CD8-positive, alpha-beta memory T cell (primary cell): ENCODE data around the gene DES. TPM values are rescaled to one million over a fixed set of nuclear protein-coding genes. Genes with fewer than 3 reads are reported as not detected.

Experiments
- CTCF ChIA-PET: fragments of 350-600 bp; sonication (Branson Sonifier 250); formaldehyde crosslinking; loops from one replicate; lab custom pipeline; 2021; ENCODE audit warnings: antibody characterized with exemption; lab: Charles Lee
- POLR2A ChIA-PET: fragments of 350-600 bp; sonication (Branson Sonifier 250); formaldehyde crosslinking; loops from one replicate; lab custom pipeline; 2021; ENCODE audit warnings: antibody characterized with exemption; lab: Charles Lee
- DNase-seq, 5 donors: peaks; one replicate each; pipeline versions ENCODE4 v3.0.0 to v3.0.0-alpha.2; 2020 to 2022; ENCODE audit warnings: mixed read lengths in 1 of 5
- H3K27ac ChIP-seq: one replicate; pipeline ENCODE4 v1.7.0; 2013; ENCODE audit warnings: low read depth, mild to moderate bottlenecking, low read length, moderate library complexity
- H3K27me3 ChIP-seq: 2 replicates; pipeline ENCODE4 v1.7.0; 2013; ENCODE audit warnings: low read length, mild to moderate bottlenecking; ENCODE audit not compliant: insufficient read depth, poor library complexity, severe bottlenecking
- H3K36me3 ChIP-seq: 2 replicates; pipeline ENCODE4 v1.7.0; 2013; ENCODE audit warnings: mild to moderate bottlenecking, low read length, moderate library complexity; ENCODE audit not compliant: insufficient read depth
- H3K4me1 ChIP-seq: 2 replicates; pipeline ENCODE4 v1.7.0; 2013; ENCODE audit warnings: mild to moderate bottlenecking, low read length, moderate library complexity; ENCODE audit not compliant: insufficient read depth
- H3K4me3 ChIP-seq: 2 replicates; pipeline ENCODE4 v1.7.0; 2013; ENCODE audit warnings: mild to moderate bottlenecking, low read length
- H3K9me3 ChIP-seq: 2 replicates; pipeline ENCODE4 v1.7.0; 2013; ENCODE audit warnings: mild to moderate bottlenecking, low read length
- H3K27ac Mint-ChIP-seq, 8 donors: one replicate each; pipeline ENCODE4 v1.8.0; 2020 to 2021; ENCODE audit warnings: mixed read lengths in 8 of 8, mild to moderate bottlenecking in 6 of 8, inconsistent platforms in 3 of 8, moderate library complexity in 3 of 8
- H3K27me3 Mint-ChIP-seq, 2 donors: one replicate each; pipeline ENCODE4 v1.8.0; 2020 to 2021; ENCODE audit warnings: mixed read lengths in 2 of 2, mild to moderate bottlenecking in 1 of 2, moderate library complexity in 1 of 2
- H3K36me3 Mint-ChIP-seq, 3 donors: one replicate each; pipeline ENCODE4 v1.8.0; 2020 to 2021; ENCODE audit warnings: mixed read lengths in 3 of 3, inconsistent platforms in 1 of 3, mild to moderate bottlenecking in 1 of 3
- H3K4me1 Mint-ChIP-seq, 3 donors: one replicate each; pipeline ENCODE4 v1.8.0; 2020 to 2021; ENCODE audit warnings: mixed read lengths in 3 of 3, inconsistent platforms in 1 of 3, mild to moderate bottlenecking in 1 of 3
- H3K4me3 Mint-ChIP-seq, 7 donors: one replicate each; pipeline ENCODE4 v1.8.0; 2020 to 2021; ENCODE audit warnings: mixed read lengths in 7 of 7, mild to moderate bottlenecking in 6 of 7, moderate library complexity in 4 of 7, inconsistent platforms in 2 of 7
- H3K9me3 Mint-ChIP-seq, 5 donors: one replicate each; pipeline ENCODE4 v1.8.0; 2020 to 2022; ENCODE audit warnings: mixed read lengths in 5 of 5, mild to moderate bottlenecking in 3 of 5, moderate library complexity in 2 of 5, inconsistent platforms in 1 of 5
- polyA plus RNA-seq: library from polyadenylated mRNA; unstranded; fragments of 300-500 nt; fragmentation: Illumina TruSeq; gene quantifications from one replicate; pipeline ENCODE4 v1.2.3, GENCODE V29; 2021
- total RNA-seq, 2 experiments: library from RNA; stranded (reverse); gene quantifications; one replicate each; pipeline ENCODE4 v1.2.3, GENCODE V29; 2021

Gene DES
- total and polyA plus RNA-seq, 3 experiments from 2014 or later: not detected

DNA sequence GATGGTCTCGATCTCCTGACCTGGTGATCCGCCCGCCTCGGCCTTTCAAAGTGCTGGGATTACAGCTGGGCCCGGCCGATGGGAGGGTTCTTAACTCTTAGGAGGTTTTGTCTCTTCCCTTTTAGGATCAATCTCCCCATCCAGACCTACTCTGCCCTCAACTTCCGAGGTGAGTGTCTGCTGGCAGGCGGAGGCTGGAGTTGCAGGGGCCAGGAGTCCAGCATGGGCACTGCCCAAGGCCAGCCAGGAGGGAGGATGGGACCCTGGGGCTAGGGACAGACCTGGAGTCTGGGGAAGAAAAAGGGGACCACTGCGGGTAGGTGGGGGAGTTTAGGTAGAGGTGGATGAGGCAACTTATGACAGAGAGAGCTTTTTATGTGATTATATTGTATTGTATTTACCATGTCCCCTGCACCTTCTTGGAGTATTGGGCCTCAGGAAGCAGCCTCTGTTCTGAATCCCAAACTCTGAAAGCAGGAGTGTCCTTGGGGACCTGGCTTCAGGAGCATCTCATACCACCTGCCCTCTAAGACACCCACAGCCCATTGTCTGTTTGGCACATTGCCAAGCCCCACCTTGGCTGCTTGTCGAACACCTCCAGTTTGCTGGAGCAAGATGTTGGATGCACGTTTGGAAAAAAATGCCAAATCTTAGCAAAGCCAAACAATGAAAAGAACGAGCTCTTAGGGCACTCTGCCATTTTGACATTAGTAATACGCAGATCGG lies 5.6 kb downstream of the DES start:
- H3K27me3 Mint-ChIP-seq: peaks cover 39 to 70% of the 10 kb centered on the region in 2 donors
- H3K36me3 Mint-ChIP-seq: no peaks in the 10 kb centered on the region
- Histone ChIP-seq H3K9me3 (no peaks in the 10 kb centered on the region), H3K4me1 (no peaks in the 10 kb centered on the region), H3K27me3 (peaks cover 3% of the 10 kb centered on the region), H3K36me3 (no peaks in the 10 kb centered on the region), H3K27ac (no peak overlapping the region), H3K4me3 (no peak overlapping the region)
- H3K4me1 Mint-ChIP-seq: peaks cover 0 to 3% (median 0%) of the 10 kb centered on the region in 3 donors
- ChIA-PET POLR2A (no interaction called here), CTCF (no interaction called here)
- no peak for DNase-seq
- H3K9me3 Mint-ChIP-seq: no peaks in the 10 kb centered on the region
- H3K27ac Mint-ChIP-seq: no peak overlapping the region
- H3K4me3 Mint-ChIP-seq: no peak overlapping the region

DNA sequence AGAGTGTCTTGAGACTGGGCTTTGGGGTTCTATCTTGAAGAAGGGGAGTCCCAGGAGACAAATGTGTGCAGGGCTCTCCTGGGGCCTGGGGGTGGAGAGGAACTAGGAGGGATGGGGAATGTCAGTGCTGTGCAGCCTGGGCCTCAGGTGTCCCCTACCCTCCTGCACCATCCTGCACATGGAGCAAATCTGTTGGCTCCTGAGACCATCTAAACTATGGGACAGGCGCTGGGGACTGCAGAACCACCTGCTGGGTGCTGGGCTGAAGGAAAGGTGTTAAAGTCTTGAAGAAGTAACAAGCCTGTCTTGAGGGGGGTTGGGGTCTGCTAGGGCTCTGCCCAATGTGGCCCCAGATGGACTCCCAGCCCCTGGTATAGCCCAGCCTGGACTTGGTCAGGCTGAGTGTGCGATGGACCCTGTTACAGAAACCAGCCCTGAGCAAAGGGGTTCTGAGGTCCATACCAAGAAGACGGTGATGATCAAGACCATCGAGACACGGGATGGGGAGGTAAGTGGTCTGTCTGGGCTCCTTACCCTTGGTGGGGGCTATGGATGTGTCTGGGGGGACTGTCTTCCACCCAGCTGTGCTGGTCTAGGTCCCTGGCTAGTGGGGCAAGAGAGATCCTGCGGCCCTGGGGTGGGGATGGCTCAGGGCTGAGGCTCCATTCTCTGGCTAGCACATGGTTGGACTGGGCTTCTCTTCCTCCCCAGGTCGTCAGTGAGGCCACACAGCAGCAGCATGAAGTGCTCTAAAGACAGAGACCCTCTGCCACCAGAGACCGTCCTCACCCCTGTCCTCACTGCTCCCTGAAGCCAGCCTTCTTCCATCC lies 7.3 kb downstream of the DES start:
- Histone ChIP-seq H3K9me3 (no peaks in the 10 kb centered on the region), H3K36me3 (no peaks in the 10 kb centered on the region), H3K4me3 (no peak overlapping the region), H3K27me3 (no peaks in the 10 kb centered on the region), H3K27ac (no peak overlapping the region), H3K4me1 (no peaks in the 10 kb centered on the region)
- Mint-ChIP-seq H3K9me3 (no peaks in the 10 kb centered on the region), H3K36me3 (no peaks in the 10 kb centered on the region), H3K4me3 (no peak overlapping the region), H3K27ac (no peak overlapping the region), H3K27me3 (peaks cover 28 to 56% of the 10 kb centered on the region in 2 donors), H3K4me1 (no peaks in the 10 kb centered on the region)
- CTCF ChIA-PET: no interaction called here
- no peak for DNase-seq
- POLR2A ChIA-PET: no interaction called here

DNA sequence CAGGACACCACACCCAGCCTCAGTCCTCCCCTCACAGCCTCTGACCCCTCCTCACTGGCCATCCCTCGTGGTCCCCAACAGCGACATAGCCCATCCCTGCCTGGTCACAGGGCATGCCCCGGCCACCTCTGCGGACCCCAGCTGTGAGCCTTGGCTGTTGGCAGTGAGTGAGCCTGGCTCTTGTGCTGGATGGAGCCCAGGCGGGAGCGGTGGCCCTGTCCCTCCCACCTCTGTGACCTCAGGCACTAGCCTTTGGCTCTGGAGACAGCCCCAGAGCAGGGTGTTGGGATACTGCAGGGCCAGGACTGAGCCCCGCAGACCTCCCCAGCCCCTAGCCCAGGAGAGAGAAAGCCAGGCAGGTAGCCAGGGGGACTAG lies 7.9 kb downstream of the DES start:
- Mint-ChIP-seq H3K27ac (no peak overlapping the region), H3K36me3 (no peaks in the 10 kb centered on the region), H3K4me3 (no peak overlapping the region), H3K4me1 (no peaks in the 10 kb centered on the region), H3K9me3 (no peaks in the 10 kb centered on the region), H3K27me3 (peaks cover 25 to 50% of the 10 kb centered on the region in 2 donors)
- Histone ChIP-seq H3K27me3 (no peaks in the 10 kb centered on the region), H3K4me3 (no peak overlapping the region), H3K27ac (no peak overlapping the region), H3K9me3 (no peaks in the 10 kb centered on the region), H3K36me3 (no peaks in the 10 kb centered on the region), H3K4me1 (no peaks in the 10 kb centered on the region)
- CTCF ChIA-PET: no interaction called here
- peak in 1 of 5 donors; percentile 41 for DNase-seq
- POLR2A ChIA-PET: no interaction called here

DNA sequence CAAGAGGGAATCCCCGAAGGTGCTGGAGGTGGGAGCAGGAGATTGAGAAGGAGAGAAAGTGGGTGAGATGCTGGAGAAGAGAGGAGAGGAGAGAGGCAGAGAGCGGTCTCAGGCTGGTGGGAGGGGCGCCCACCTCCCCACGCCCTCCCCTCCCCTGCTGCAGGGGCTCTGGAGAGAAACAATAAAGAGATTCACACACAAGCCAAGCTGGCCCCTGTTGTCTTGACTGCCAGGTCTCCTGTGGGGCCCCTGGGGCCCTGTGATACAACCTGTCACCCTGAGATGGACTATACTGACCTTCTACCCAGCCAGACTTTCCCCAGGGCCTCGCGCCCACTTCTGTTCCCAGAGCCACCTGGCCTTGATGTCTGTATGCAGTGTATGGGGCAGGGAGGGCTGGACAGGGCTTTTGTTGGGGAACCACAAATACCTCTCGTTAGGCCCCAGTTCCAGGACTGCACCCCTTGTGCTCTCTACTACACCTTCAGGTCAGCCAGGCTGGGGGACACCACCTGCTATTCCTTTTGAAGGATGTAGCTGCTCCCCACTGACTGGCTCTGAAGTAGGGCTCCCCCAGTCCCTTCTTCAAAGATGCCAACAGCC lies 8.5 kb downstream of the DES start:
- no peaks in the 10 kb centered on the region for H3K9me3 Mint-ChIP-seq
- H3K36me3 Mint-ChIP-seq: no peaks in the 10 kb centered on the region
- H3K27me3 ChIP-seq: no peaks in the 10 kb centered on the region
- peak in 1 of 5 donors; percentile 14 for DNase-seq
- H3K4me1 Mint-ChIP-seq: no peaks in the 10 kb centered on the region
- POLR2A ChIA-PET: no interaction called here
- H3K4me3 Mint-ChIP-seq: no peak overlapping the region
- no peaks in the 10 kb centered on the region for H3K4me1 ChIP-seq
- no peak overlapping the region for H3K4me3 ChIP-seq
- H3K27me3 Mint-ChIP-seq: peaks cover 21 to 47% of the 10 kb centered on the region in 2 donors
- no peaks in the 10 kb centered on the region for H3K9me3 ChIP-seq
- CTCF ChIA-PET: no interaction called here
- H3K36me3 ChIP-seq: no peaks in the 10 kb centered on the region
- no peak overlapping the region for H3K27ac Mint-ChIP-seq
- no peak overlapping the region for H3K27ac ChIP-seq

DNA sequence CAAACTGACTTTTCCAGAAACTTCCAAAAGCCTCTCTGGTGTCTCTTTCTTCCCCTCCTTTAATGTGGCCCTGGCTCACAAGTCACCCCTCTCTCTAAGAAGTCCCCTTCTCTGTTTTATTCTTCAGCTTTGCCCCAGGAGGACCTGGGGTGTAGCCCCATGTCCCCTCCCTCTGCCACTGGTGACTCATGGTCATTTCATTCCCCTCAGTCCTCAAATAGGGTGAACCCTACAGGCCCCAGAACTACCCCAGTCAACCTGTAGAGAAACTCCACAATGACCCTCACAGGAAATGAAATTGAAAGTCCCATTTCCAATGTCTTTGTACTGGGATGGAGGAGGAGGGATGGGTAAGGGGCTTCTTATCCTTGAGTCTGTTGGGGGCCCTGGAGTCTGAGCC lies 10.3 kb downstream of the DES start:
- H3K4me3 ChIP-seq: no peak overlapping the region
- H3K4me1 ChIP-seq: no peaks in the 10 kb centered on the region
- no peaks in the 10 kb centered on the region for H3K36me3 ChIP-seq
- no peak overlapping the region for H3K4me3 Mint-ChIP-seq
- H3K27me3 Mint-ChIP-seq: peaks cover 26 to 44% of the 10 kb centered on the region in 2 donors
- no peak overlapping the region for H3K27ac ChIP-seq
- no peaks in the 10 kb centered on the region for H3K9me3 ChIP-seq
- ChIA-PET POLR2A (no interaction called here), CTCF (no interaction called here)
- peak in 1 of 5 donors; percentile 25 for DNase-seq
- no peaks in the 10 kb centered on the region for H3K9me3 Mint-ChIP-seq
- H3K27ac Mint-ChIP-seq: no peak overlapping the region
- H3K27me3 ChIP-seq: no peaks in the 10 kb centered on the region
- H3K36me3 Mint-ChIP-seq: no peaks in the 10 kb centered on the region
- H3K4me1 Mint-ChIP-seq: no peaks in the 10 kb centered on the region

DNA sequence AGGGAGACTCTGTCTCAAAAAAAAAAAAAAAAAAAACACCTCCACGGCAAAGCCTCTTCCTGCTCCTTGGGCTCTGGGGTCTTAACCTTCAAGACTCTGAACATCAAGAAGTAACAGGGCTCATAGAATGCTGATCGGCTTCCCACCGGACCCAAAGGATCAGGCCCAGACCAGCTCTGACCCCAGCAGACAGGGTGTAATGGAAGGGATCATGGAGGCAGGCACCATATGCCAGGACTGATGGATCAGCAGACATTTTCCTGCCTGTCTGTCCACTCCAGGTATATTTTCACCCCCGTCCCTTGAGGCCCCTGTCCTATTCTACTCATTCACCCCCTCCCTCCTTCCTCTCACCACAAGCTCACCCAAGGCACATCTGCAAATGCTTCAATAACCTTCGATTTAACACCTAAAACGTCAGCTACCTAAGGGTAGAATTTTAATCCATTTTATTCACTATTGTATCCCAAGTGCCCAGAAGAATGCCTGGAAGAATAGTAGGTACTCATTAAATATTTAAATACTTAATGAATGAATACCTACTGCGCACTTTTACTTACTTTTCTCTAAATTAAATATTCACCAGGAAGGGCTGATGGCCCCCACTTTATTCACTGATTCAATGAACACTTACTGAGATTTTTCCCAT lies 11.9 kb downstream of the DES start:
- POLR2A ChIA-PET: no interaction called here
- Mint-ChIP-seq H3K27ac (no peak overlapping the region), H3K27me3 (peaks cover 15 to 38% of the 10 kb centered on the region in 2 donors), H3K36me3 (no peaks in the 10 kb centered on the region), H3K9me3 (no peaks in the 10 kb centered on the region), H3K4me3 (no peak overlapping the region), H3K4me1 (no peaks in the 10 kb centered on the region)
- Histone ChIP-seq H3K27ac (no peak overlapping the region), H3K36me3 (no peaks in the 10 kb centered on the region), H3K4me1 (no peaks in the 10 kb centered on the region), H3K9me3 (no peaks in the 10 kb centered on the region), H3K27me3 (no peaks in the 10 kb centered on the region), H3K4me3 (no peak overlapping the region)
- DNase-seq: no peak
- CTCF ChIA-PET: interaction anchor here (0.6 to 1.2 kb wide), 4 partner anchors 10 to 100 kb away, joined by 3 to 4 read pairs (median 4); no protein-coding TSS in a partner anchor

DNA sequence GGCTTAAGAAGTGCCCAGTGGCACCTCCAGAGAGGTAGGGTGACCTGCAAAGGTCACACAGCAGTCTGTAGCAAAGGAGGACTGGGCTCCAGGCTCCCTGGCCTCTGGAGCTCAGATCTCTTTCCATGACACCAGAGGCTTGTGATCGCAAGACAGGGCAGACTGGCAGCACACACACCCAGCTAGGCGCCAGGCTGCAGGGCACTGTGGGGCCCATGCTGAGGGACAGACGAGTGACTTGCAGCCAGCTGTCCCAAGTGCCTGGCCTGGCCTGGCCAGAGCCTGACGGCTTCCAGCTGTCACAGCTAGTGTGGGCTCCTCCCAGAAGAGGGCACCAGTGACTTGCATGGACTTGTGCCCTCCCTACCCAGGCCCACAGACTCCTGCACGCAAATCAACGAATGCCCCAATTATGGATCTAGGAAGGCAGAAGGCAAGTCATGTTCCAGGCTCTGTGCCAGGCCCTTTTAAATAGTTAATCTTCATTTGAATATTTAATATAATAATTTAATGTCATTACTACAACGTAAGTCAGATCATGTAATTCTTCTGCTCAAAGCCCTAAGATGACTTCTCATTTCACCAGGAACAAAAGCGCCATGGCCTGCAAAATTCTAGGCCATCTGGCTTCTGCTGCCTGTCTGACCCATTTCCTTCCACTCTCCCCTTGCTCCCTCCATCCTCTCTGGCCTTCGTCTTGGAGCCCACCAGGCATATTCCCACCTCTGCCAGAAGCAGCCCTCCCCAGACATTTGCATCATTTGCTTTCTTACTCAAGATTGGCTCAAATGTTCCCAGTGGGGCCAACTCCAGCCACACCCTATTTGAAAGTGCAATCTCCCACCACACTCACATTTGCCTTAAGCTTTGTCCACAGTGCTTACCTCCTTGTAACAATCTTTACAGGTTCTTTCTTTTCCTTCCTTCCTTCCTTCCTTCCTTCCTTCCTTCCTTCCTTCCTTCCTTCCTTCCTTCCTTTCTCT lies 12.7 kb downstream of the DES start:
- ChIA-PET POLR2A (no interaction called here), CTCF (interaction anchor here (0.7 to 1.0 kb wide), 2 partner anchors 11 to 51 kb away, joined by 3 to 4 read pairs; no protein-coding TSS in a partner anchor)
- H3K27me3 Mint-ChIP-seq: peaks cover 20 to 37% of the 10 kb centered on the region in 2 donors
- Histone ChIP-seq H3K36me3 (no peaks in the 10 kb centered on the region), H3K9me3 (no peaks in the 10 kb centered on the region), H3K27ac (no peak overlapping the region), H3K27me3 (peaks cover 4% of the 10 kb centered on the region), H3K4me1 (no peaks in the 10 kb centered on the region), H3K4me3 (no peak overlapping the region)
- no peak overlapping the region for H3K27ac Mint-ChIP-seq
- H3K9me3 Mint-ChIP-seq: no peaks in the 10 kb centered on the region
- no peaks in the 10 kb centered on the region for H3K4me1 Mint-ChIP-seq
- peak in 1 of 5 donors; percentile 12 for DNase-seq
- no peaks in the 10 kb centered on the region for H3K36me3 Mint-ChIP-seq
- no peak overlapping the region for H3K4me3 Mint-ChIP-seq
